Measurements from ENCODE around the gene KIAA2012. TPM values are rescaled to one million over a fixed set of nuclear protein-coding genes. Genes with fewer than 3 reads are reported as not detected.

Gene KIAA2012
- total RNA-seq, 1 donor from 2014 or later = not detected

DNA sequence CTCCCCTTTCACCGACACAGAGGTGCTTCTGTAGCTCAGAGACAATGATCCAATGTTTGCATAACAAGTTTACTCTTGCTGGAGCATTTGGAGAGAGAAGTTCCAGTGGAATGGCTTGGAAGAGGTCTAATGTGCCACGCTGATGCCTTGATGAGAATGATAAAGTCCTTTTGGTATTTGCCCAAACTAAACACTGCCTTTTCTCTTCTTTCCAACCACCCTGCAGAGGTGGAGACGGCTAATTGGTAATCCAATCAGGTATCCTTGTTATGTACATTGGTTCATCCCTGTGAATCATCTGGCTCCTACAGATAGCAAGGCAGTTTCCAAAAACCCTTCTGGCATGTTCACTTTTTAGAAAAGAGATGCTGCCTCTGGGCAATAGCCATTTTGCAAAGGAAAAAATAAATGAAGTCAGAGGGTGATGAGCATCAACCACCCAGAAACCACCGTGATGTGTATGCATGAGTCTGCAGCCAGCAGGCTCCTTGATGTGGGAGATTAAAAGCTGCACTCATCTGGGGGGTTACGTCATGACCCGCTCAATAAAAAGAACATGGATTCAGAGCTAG, 40.6 kb downstream of the KIAA2012 start:
- DNase-seq (ENCODE audit: low spot score, unreplicated experiment) = no peak
- H3K27me3 Mint-ChIP-seq = peaks cover 10% of the 10 kb centered on the region
- H3K36me3 Mint-ChIP-seq (ENCODE audit: insufficient read depth) = no peaks in the 10 kb centered on the region
- no peak overlapping the region for H3K4me3 Mint-ChIP-seq (ENCODE audit: low read depth)
- TF ChIP-seq, protein P1, sequence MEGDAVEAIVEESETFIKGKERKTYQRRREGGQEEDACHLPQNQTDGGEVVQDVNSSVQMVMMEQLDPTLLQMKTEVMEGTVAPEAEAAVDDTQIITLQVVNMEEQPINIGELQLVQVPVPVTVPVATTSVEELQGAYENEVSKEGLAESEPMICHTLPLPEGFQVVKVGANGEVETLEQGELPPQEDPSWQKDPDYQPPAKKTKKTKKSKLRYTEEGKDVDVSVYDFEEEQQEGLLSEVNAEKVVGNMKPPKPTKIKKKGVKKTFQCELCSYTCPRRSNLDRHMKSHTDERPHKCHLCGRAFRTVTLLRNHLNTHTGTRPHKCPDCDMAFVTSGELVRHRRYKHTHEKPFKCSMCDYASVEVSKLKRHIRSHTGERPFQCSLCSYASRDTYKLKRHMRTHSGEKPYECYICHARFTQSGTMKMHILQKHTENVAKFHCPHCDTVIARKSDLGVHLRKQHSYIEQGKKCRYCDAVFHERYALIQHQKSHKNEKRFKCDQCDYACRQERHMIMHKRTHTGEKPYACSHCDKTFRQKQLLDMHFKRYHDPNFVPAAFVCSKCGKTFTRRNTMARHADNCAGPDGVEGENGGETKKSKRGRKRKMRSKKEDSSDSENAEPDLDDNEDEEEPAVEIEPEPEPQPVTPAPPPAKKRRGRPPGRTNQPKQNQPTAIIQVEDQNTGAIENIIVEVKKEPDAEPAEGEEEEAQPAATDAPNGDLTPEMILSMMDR (IDR thresholded peaks at IDR 0.05; ENCODE audit: unreplicated experiment) = no peak
- H3K4me1 Mint-ChIP-seq (ENCODE audit: low read depth) = peaks cover 8% of the 10 kb centered on the region
- peaks cover 2% of the 10 kb centered on the region for H3K9me3 Mint-ChIP-seq (ENCODE audit: low read depth)
- H3K27ac Mint-ChIP-seq = no peak overlapping the region

DNA sequence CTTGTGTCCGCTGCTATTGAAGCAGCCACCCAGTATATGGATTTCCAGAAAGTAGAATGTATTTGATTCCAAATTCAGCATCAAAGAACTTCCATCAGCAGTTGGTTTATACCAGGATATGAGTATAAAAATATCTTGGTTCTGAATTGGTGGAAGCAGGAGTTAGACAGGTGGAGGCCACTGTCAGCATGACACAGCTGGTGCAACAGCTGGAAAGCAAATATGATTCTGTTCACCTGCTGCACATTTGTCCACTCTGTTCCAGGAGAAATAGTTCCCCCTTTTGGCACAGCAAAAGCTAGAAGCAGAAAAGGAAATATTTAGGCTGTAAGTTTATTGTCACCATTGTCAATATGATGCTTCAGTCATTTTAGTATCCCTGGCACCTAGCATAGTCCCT, 41.2 kb downstream of the KIAA2012 start:
- H3K4me1 Mint-ChIP-seq (ENCODE audit: low read depth) = peaks cover 8% of the 10 kb centered on the region
- H3K27ac Mint-ChIP-seq = no peak overlapping the region
- TF ChIP-seq, protein P1 (IDR thresholded peaks at IDR 0.05; ENCODE audit: unreplicated experiment) = no peak
- no peak overlapping the region for H3K4me3 Mint-ChIP-seq (ENCODE audit: low read depth)
- H3K9me3 Mint-ChIP-seq (ENCODE audit: low read depth) = peaks cover 2% of the 10 kb centered on the region
- DNase-seq (ENCODE audit: low spot score, unreplicated experiment) = no peak
- H3K36me3 Mint-ChIP-seq (ENCODE audit: insufficient read depth) = no peaks in the 10 kb centered on the region
- H3K27me3 Mint-ChIP-seq = peaks cover 10% of the 10 kb centered on the region

DNA sequence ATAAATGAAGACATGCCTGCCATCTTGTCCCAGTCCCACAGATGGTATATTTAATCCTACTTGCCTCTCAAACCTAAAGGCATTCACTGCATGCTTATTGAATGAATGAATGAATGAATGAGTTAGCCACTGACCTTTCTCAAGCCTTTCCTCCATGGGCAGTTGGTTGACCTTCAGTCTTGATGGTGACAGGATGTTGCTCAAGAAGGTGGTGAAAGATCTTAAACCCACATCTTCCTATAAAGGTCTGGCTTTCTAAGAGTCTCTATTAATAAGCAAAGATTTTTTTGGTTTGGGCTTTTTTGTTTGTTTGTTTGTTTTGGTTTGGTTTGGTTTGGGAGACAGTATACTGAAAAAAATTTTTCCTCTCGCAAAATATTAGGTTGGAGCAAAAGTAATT, 41.7 kb downstream of the KIAA2012 start:
- Mint-ChIP-seq H3K4me3 (ENCODE audit: low read depth) (no peak overlapping the region), H3K9me3 (ENCODE audit: low read depth) (peaks cover 3% of the 10 kb centered on the region), H3K36me3 (ENCODE audit: insufficient read depth) (no peaks in the 10 kb centered on the region), H3K27ac (no peak overlapping the region), H3K27me3 (peaks cover 6% of the 10 kb centered on the region), H3K4me1 (ENCODE audit: low read depth) (peaks cover 8% of the 10 kb centered on the region)
- no peak for DNase-seq (ENCODE audit: low spot score, unreplicated experiment)
- TF ChIP-seq, protein P1 (IDR thresholded peaks at IDR 0.05; ENCODE audit: unreplicated experiment) = no peak

DNA sequence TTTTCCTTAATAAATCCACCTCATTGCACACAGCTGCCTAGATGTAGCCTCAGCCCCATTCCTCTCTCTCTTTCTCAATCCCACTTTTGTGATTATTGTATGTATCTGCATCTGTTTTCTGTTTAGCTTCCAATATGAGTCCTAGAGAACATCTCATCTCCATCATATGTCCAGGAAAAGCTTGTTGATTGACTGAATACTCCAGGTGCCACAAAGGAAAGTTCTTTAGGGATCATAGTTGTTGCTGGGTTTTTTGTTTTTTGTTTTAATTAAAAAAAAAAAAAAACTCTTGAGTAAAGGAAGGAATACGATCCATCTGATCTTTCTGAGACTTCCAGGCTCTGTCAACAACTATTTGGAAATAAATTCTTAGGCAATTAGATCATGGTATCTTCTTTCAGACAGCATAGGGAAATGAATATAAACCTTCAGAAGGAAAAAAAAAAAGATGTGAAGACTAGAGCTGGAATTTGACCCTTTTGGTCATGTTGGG, 42.5 kb downstream of the KIAA2012 start:
- Mint-ChIP-seq H3K9me3 (ENCODE audit: low read depth) (peaks cover 8% of the 10 kb centered on the region), H3K27me3 (peaks cover 4% of the 10 kb centered on the region), H3K36me3 (ENCODE audit: insufficient read depth) (peaks cover 1% of the 10 kb centered on the region), H3K27ac (no peak overlapping the region), H3K4me3 (ENCODE audit: low read depth) (no peak overlapping the region), H3K4me1 (ENCODE audit: low read depth) (peaks cover 8% of the 10 kb centered on the region)
- DNase-seq (ENCODE audit: low spot score, unreplicated experiment) = no peak
- TF ChIP-seq, protein P1 (IDR thresholded peaks at IDR 0.05; ENCODE audit: unreplicated experiment) = no peak

DNA sequence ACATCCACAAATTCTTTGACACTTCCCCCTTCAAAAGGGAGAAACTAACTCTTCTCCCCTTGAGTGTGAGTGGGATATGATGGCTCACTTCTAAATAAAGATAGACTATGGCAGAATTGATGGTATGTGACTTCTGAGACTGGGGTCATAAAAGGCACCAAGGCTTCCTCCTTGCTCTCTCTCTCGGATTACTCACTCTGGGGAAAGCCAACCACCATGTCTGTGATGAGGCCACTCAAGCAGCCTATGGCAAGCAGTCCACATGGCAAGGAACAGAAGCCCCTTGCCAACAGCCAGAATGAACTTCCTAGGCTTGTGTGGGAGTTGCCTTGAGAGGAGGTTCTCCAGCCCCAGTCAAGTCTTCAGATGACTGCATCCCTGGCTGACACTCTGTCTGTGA, 43.6 kb downstream of the KIAA2012 start:
- TF ChIP-seq, protein P1 (IDR thresholded peaks at IDR 0.05; ENCODE audit: unreplicated experiment) = no peak
- H3K36me3 Mint-ChIP-seq (ENCODE audit: insufficient read depth) = peaks cover 1% of the 10 kb centered on the region

More for the DNA sequence above, 43.6 kb downstream of the KIAA2012 start:
- DNase-seq (ENCODE audit: low spot score, unreplicated experiment) = no peak
- peaks cover 8% of the 10 kb centered on the region for H3K4me1 Mint-ChIP-seq (ENCODE audit: low read depth)
- H3K9me3 Mint-ChIP-seq (ENCODE audit: low read depth) = peaks cover 14% of the 10 kb centered on the region
- no peak overlapping the region for H3K27ac Mint-ChIP-seq
- H3K27me3 Mint-ChIP-seq = peaks cover 5% of the 10 kb centered on the region
- H3K4me3 Mint-ChIP-seq (ENCODE audit: low read depth) = no peak overlapping the region
